HUES6 (cell line): ENCODE results near the gene GPRC5D.

ENCODE experiments used
- H3K27ac ChIP-seq: 2 replicates; pipeline ENCODE4 v1.7.0; 2013; ENCODE audit warnings: low read depth, mild to moderate bottlenecking, low read length, inconsistent platforms
- H3K27me3 ChIP-seq: 2 replicates; pipeline ENCODE4 v1.6.1; 2013; ENCODE audit warnings: low read length; ENCODE audit not compliant: control insufficient read depth, insufficient read depth
- H3K36me3 ChIP-seq: 2 replicates; pipeline ENCODE4 v1.6.1; 2013; ENCODE audit warnings: low read length; ENCODE audit not compliant: control insufficient read depth, insufficient read depth
- H3K4me1 ChIP-seq: 2 replicates; pipeline ENCODE4 v1.6.1; 2013; ENCODE audit warnings: low read length; ENCODE audit not compliant: control insufficient read depth, insufficient read depth
- H3K4me3 ChIP-seq: 2 replicates; pipeline ENCODE4 v1.5.1; 2013; ENCODE audit warnings: low read depth, low read length
- H3K9ac ChIP-seq: one replicate; pipeline ENCODE4 v1.6.1; 2013; ENCODE audit warnings: mild to moderate bottlenecking, low read length
- H3K9me3 ChIP-seq: 2 replicates; pipeline ENCODE4 v1.6.1; 2013; ENCODE audit warnings: low read depth, low read length; ENCODE audit not compliant: control insufficient read depth, insufficient read depth

The GPRC5D gene

DNA sequence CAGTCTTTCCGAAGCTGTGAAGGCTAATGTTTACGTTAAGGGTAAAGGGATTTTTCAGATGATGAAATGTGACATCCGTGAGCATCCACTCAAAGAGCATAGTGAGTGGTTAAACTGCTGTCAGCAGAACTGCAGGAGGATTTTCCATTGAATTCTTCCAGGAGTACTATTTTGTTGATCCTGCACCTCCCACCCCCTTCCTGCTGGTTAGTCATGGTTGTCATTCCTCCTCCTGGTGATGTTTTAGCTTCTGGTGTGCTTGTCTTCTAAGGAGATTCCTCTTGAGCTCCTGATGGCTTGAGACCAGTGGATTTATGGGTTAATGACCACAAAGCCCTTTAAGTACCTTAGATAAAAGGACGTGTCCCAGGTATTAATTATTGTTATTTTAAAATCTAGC lies 2.4 kb upstream of the GPRC5D start:
- Histone ChIP-seq H3K9ac (no peak overlapping the region), H3K27me3 (no peaks in the 10 kb centered on the region), H3K4me3 (no peak overlapping the region), H3K36me3 (no peaks in the 10 kb centered on the region), H3K9me3 (no peaks in the 10 kb centered on the region), H3K4me1 (no peaks in the 10 kb centered on the region), H3K27ac (no peak overlapping the region)

- H3K9me3 ChIP-seq: no peaks in the 10 kb centered on the region
- no peaks in the 10 kb centered on the region for H3K27me3 ChIP-seq
- no peak overlapping the region for H3K9ac ChIP-seq
- H3K4me1 ChIP-seq: no peaks in the 10 kb centered on the region
- no peaks in the 10 kb centered on the region for H3K36me3 ChIP-seq
- no peak overlapping the region for H3K4me3 ChIP-seq
- no peak overlapping the region for H3K27ac ChIP-seq
These were observed 466 bp downstream of the GPRC5D start for GRCh38 chr12:12951504-12951903.

- no peaks in the 10 kb centered on the region for H3K9me3 ChIP-seq
- no peak overlapping the region for H3K4me3 ChIP-seq
- H3K9ac ChIP-seq: no peak overlapping the region
- H3K36me3 ChIP-seq: no peaks in the 10 kb centered on the region
- H3K27ac ChIP-seq: no peak overlapping the region
- H3K27me3 ChIP-seq: no peaks in the 10 kb centered on the region
- H3K4me1 ChIP-seq: no peaks in the 10 kb centered on the region
These were observed 4.1 kb downstream of the GPRC5D start for GRCh38 chr12:12947902-12948301.

DNA sequence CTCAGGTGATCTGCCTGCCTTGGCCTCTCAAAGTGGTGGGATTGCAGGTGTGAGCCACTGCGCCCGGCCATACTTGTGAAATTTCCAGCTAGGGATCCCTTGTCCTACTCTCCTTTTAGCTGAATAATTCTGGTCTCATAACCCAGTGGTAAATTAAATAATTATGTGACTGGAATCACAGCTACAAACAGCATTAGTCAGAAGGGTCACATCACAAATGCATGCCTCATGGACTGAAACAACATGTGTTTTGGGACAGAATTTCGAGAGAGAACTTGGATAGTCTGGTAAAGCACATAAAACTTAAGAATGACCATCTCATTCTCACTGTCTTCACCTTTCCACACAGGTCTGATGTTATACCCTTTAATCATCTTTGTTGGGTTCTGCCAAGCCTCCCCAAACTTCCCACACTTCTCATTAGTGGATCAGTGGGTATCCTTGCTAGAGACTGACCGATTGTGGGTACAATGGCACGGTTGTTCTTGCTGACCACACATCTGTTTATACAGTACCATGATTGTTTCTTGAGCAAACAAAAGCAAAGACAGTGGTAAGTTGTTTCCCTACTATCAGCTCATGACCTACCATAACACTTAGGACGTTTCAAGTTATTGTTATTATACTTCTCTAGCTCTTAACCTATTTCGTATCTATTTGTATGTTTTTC lies 5.1 kb downstream of the GPRC5D start:
- H3K36me3 ChIP-seq: no peaks in the 10 kb centered on the region
- H3K9me3 ChIP-seq: no peaks in the 10 kb centered on the region
- H3K4me1 ChIP-seq: no peaks in the 10 kb centered on the region
- no peak overlapping the region for H3K27ac ChIP-seq
- H3K27me3 ChIP-seq: no peaks in the 10 kb centered on the region
- H3K9ac ChIP-seq: no peak overlapping the region
- no peak overlapping the region for H3K4me3 ChIP-seq

- H3K9me3 ChIP-seq: no peaks in the 10 kb centered on the region
- no peaks in the 10 kb centered on the region for H3K27me3 ChIP-seq
- no peaks in the 10 kb centered on the region for H3K36me3 ChIP-seq
- no peaks in the 10 kb centered on the region for H3K4me1 ChIP-seq
- no peak overlapping the region for H3K27ac ChIP-seq
- no peak overlapping the region for H3K4me3 ChIP-seq
- H3K9ac ChIP-seq: no peak overlapping the region
These were observed 6.4 kb downstream of the GPRC5D start for GRCh38 chr12:12945591-12945990.

DNA sequence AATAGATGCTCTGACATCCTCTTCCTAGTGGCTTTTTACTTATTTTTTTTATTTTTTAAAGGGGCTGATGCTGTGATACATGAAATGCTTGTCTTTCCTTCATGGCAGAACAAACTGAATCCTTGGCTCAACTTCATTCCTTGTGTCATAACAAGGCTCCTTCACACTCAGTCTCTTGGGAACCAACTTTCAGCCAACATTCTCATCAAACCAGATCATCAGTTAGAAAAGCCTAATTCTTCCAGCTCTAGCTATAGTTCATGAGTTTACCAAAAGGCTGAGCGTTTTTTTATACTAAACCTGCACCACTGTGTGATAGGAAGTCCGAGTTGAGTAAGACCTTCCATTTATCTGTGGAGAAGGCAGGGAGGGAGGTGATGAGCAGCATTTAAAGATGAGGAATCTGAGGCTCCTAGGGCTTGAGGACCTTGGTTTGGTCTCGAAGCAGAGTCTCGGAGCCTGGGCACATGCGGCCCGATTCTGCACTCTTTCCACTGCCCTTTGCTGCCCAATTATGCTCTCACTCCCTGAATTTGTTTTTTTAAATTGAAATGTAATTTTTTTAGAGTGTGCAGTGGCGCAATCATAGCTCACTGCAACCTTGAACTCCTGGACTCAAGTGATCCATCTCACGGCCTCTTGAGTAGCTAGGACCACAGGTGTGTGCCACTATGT lies 8.2 kb downstream of the GPRC5D start:
- H3K9me3 ChIP-seq: no peaks in the 10 kb centered on the region
- H3K27ac ChIP-seq: no peak overlapping the region
- H3K4me3 ChIP-seq: no peak overlapping the region
- no peaks in the 10 kb centered on the region for H3K36me3 ChIP-seq
- H3K27me3 ChIP-seq: no peaks in the 10 kb centered on the region
- H3K9ac ChIP-seq: no peak overlapping the region
- no peaks in the 10 kb centered on the region for H3K4me1 ChIP-seq

DNA sequence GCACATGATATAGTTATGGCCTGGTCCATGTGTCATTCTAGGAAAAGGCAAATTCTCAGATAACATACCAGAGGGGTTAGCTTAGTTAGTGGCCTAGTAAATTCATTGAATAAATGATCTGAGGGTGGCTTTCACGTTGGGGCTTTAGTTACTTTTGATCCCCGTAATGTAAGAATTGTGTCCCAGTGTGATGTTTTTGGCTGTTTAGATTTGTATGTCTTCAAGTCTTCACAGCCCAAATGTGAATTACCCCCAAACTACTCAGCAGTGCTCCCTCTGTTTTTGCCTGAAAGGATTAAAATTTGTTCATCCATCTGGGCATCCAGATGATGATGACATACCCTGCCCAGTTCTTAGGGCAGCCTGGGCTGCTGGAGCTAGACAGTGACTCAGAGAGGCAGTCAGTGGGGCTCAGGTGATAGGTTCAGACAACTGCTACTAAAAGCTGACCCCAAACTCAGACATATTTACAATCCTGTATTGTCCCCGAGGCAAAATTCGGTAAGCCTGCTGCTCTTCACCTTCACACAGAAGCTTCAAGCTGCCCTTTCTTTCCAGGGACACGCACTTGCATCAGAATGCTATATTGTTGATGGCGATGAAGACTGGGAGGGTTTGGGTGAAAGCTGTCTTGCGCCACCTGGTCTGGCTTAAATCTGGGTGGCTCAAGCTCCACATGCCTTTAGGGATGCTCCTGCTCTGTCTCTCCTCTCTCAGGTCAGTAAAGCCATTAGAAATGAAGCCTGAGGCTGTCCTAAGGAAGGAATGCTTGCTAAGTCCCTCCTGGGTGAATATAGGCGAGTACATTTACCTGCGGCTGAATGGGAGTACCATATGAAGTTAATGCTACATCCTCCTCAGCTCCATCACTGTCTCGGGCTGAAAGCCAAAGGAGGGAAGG lies 10.3 kb downstream of the GPRC5D start:
- Histone ChIP-seq H3K27ac (no peak overlapping the region), H3K36me3 (no peaks in the 10 kb centered on the region), H3K4me1 (no peaks in the 10 kb centered on the region), H3K9ac (no peak overlapping the region), H3K4me3 (no peak overlapping the region), H3K27me3 (no peaks in the 10 kb centered on the region), H3K9me3 (no peaks in the 10 kb centered on the region)

- Histone ChIP-seq H3K36me3 (no peaks in the 10 kb centered on the region), H3K4me3 (no peak overlapping the region), H3K9ac (no peak overlapping the region), H3K4me1 (no peaks in the 10 kb centered on the region), H3K27ac (no peak overlapping the region), H3K27me3 (no peaks in the 10 kb centered on the region), H3K9me3 (no peaks in the 10 kb centered on the region)
These were observed 12.1 kb downstream of the GPRC5D start for GRCh38 chr12:12939888-12940287.

DNA sequence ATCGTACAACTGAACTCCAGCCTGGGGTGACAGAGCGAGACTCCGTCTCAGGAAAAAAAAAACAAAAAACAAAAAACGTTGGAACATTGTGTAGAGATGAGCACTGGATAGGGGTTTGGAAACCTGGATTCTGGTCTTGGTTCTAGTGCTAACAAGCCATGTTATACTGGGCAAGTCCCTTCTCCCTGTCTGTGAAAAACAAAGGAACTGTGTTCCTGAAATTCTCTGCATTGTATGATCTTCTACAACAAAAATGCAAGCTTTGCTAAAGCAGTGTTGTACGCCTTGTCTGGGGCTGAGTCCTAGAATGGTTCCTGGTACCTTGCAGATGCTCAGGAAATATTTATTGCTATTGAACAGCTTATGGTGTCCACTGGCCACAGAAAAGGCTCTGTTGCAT lies 13.4 kb downstream of the GPRC5D start:
- H3K9ac ChIP-seq: no peak overlapping the region
- H3K9me3 ChIP-seq: no peaks in the 10 kb centered on the region

GRCh38 chr12:12936983-12937491 lies 14.9 kb downstream of the GPRC5D start:
- Histone ChIP-seq H3K27ac (no peak overlapping the region), H3K9ac (no peak overlapping the region), H3K4me3 (no peak overlapping the region)

More for the DNA sequence above, 13.4 kb downstream of the GPRC5D start:
- Histone ChIP-seq H3K27me3 (no peaks in the 10 kb centered on the region), H3K4me1 (no peaks in the 10 kb centered on the region), H3K27ac (no peak overlapping the region), H3K4me3 (no peak overlapping the region), H3K36me3 (no peaks in the 10 kb centered on the region)

DNA sequence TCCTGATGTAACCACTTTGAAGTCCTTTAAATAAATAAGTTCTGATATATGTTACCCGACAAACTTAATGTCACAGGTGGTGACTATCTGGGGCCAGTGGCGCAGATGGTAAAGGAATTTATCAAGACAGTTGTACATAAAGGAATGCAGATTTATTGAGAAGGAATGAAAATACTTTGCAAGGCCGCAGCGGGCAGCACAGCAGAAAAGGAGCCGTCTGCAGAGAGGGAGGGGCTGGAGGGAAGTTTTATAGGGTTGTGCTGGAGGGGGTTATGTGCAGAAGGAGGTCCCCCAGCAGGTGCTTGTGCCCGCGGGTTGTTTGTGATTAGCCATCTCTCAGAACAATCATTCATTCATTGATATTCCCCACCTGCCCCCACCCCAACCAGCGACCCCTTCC lies 17.4 kb downstream of the GPRC5D start:
- H3K9ac ChIP-seq: no peak overlapping the region
- no peaks in the 10 kb centered on the region for H3K36me3 ChIP-seq
- no peak overlapping the region for H3K27ac ChIP-seq
- no peaks in the 10 kb centered on the region for H3K27me3 ChIP-seq
- no peaks in the 10 kb centered on the region for H3K4me1 ChIP-seq
- peaks cover 5% of the 10 kb centered on the region; the same call in 1 of the 2 replicates for H3K9me3 ChIP-seq
- no peak overlapping the region for H3K4me3 ChIP-seq

More at GRCh38 chr12:12936983-12937491, 14.9 kb downstream of the GPRC5D start:
- Histone ChIP-seq H3K36me3 (no peaks in the 10 kb centered on the region), H3K9me3 (no peaks in the 10 kb centered on the region), H3K27me3 (no peaks in the 10 kb centered on the region), H3K4me1 (no peaks in the 10 kb centered on the region)
